ENCODE results near the gene RITA1.

Gene RITA1

DNA sequence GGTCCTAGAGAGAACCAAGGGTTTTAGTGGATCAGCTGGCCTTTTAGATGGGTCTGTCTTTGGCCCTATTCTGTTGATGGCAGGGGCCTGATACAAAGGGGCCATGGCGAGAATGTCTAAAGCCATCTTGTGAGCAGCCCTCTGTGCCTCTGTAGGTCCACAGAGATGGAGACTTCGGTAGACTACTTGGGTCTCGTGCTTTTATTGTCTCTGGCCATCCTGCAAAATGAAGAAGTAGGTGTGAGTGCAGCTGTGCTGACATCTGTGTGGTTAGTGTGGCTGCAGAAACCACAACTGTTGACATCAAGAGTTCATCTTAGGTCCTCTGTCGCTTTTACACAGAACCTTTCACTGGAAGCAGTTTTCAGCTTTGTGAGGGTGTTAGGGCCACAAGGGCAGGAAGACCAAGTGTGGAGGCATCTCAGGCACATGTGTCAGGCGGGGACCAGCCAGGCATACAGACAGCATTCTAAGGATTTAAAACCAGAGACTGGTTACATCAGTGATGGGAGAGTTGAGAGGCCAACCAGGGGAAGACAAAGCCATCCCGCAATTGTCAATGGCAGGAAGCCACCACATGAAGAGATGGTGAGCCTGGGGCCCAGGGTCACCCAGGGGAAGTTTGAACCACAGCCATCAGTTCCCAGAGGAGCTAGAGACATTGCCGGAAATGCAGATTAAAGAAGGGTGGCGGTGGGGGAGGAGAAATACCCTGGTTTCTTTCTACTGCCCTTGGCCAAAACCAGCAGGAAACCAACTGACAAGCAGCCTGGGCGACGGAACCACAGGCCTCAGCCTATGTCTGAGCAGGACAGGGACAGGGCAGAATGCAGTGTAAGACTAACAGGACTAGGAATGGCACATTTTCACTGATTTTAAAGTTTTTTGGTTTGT lies 22.8 kb downstream of the RITA1 start:
- no peak overlapping the region for H3K27ac ChIP-seq
- in situ Hi-C loops (cut with HindIII; ENCODE audit: low pct_ligation_motif_present, low sequenced_read_pairs) = no loop called here
- peak; percentile 23 for DNase-seq

DNA sequence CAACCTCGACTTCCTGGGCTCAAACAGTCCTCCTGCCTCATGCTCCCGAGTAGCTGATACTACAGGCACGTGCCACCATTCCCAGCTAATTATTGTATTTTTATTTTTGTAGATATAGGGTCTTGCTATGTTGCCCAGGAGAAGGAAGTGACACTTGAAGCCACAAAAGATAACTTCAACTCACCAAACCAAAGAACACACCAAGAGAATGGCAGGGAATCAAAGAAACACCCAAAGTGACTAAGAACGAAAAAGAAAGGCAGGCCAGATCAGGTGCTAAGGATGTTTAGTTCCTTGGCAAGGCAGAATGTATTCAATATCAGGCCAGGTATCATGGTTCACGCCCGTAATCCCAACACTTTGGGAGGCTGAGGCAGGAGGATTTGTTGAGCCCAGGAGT lies 25.6 kb downstream of the RITA1 start:
- no peaks in the 10 kb centered on the region for H3K27me3 ChIP-seq (replicated peaks)
- in situ Hi-C loops (cut with HindIII; ENCODE audit: low pct_ligation_motif_present, low sequenced_read_pairs) = no loop called here
- H3K4me3 ChIP-seq (ENCODE audit: low read depth, low read length) = no peak overlapping the region
- H3K36me3 ChIP-seq (replicated peaks) = no peaks in the 10 kb centered on the region
- TF ChIP-seq, protein P1, sequence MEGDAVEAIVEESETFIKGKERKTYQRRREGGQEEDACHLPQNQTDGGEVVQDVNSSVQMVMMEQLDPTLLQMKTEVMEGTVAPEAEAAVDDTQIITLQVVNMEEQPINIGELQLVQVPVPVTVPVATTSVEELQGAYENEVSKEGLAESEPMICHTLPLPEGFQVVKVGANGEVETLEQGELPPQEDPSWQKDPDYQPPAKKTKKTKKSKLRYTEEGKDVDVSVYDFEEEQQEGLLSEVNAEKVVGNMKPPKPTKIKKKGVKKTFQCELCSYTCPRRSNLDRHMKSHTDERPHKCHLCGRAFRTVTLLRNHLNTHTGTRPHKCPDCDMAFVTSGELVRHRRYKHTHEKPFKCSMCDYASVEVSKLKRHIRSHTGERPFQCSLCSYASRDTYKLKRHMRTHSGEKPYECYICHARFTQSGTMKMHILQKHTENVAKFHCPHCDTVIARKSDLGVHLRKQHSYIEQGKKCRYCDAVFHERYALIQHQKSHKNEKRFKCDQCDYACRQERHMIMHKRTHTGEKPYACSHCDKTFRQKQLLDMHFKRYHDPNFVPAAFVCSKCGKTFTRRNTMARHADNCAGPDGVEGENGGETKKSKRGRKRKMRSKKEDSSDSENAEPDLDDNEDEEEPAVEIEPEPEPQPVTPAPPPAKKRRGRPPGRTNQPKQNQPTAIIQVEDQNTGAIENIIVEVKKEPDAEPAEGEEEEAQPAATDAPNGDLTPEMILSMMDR (IDR thresholded peaks at IDR 0.05; ENCODE audit: low read depth, low read length, missing control alignments) = no peak
- no peak for DNase-seq
- H3K27ac ChIP-seq = no peak overlapping the region

More for the DNA sequence above, 22.8 kb downstream of the RITA1 start:
- H3K4me3 ChIP-seq (ENCODE audit: low read depth, low read length) = no peak overlapping the region
- H3K36me3 ChIP-seq (replicated peaks) = no peaks in the 10 kb centered on the region
- no peaks in the 10 kb centered on the region for H3K27me3 ChIP-seq (replicated peaks)
- TF ChIP-seq, protein P1 (IDR thresholded peaks at IDR 0.05; ENCODE audit: low read depth, low read length, missing control alignments) = no peak

DNA sequence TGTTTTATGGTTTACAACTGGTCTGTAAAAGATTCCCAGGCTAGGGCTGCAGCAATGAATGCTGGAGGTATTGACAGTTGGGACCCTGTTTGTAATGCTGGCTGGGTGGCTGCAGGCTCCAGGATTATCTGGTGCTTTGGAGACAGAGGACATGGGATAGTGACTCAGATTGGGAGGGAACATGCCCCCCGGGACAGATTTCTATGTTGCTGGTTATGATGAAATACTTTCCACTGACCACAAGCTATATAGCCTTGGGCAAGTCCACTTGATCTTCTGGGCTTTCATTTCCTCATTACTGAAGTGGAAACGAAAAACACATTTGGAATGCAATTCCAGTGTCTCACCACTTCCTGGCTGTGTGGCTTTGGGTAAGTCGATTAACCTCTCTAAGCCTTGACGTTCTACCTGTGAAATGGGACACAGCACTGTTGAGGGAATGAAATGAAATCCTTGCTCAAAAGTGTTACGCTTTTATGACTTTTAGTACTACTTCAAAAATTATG lies 29.4 kb downstream of the RITA1 start:
- TF ChIP-seq, protein P1 (IDR thresholded peaks at IDR 0.05; ENCODE audit: low read depth, low read length, missing control alignments) = peak; percentile 2
- in situ Hi-C loops (cut with HindIII; ENCODE audit: low pct_ligation_motif_present, low sequenced_read_pairs) = no loop called here
- Histone ChIP-seq H3K27ac (peak overlapping the region; percentile 89), H3K4me3 (ENCODE audit: low read depth, low read length) (no peak overlapping the region), H3K27me3 (replicated peaks) (no peaks in the 10 kb centered on the region), H3K36me3 (replicated peaks) (no peaks in the 10 kb centered on the region)
- peak; percentile 97 for DNase-seq

DNA sequence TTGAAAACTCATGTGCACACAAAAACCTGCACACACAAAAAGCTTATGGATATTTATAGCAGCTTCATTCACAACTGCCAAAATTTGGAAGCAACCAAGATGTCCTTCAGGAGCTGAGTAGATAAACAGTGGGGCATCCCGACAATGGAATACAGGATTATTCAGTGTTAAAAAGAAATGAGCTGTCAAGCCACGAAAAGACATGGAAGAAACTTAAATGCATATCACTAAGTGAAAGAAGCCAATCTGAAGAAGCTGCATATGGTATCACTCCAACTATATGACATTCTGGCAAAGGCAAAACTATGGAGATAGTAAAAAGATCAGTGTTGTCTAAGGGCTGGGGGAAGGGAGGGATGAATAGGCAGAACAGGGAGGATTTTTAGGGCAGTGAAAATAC lies 30.5 kb downstream of the RITA1 start:
- DNase-seq = no peak
- H3K36me3 ChIP-seq (replicated peaks) = no peaks in the 10 kb centered on the region
- no peaks in the 10 kb centered on the region for H3K27me3 ChIP-seq (replicated peaks)
- TF ChIP-seq, protein P1 (IDR thresholded peaks at IDR 0.05; ENCODE audit: low read depth, low read length, missing control alignments) = no peak
- in situ Hi-C loops (cut with HindIII; ENCODE audit: low pct_ligation_motif_present, low sequenced_read_pairs) = no loop called here
- H3K4me3 ChIP-seq (ENCODE audit: low read depth, low read length) = no peak overlapping the region
- peak overlapping the region; percentile 85 for H3K27ac ChIP-seq

DNA sequence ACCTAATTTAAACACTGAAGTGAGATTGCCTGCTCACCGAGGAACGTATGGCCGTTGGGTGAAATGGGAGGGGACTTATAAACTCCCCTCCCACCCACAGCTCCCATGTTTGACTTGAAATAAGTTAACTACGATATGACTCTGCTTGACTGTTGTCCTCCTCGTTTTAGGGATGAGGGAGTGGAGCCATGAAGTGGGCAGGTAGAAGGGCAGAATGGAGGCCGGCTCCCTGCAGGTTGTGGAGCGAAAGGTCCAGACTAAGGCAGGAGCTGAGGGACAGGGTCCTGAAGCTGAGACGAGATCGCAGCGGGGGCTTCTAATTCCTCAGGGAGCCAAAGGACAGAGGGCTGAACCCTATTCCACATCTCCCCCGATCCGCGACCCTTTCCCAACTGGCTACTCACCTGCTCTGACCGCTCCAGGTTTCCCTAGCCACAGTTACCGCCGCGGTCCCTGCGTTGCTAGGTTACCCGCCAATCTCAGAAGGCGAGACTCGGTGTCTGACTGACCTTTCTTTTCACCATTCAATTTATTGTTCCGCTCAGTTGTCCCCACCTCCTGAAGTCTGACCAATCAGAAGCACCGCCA lies 35.2 kb downstream of the RITA1 start:
- Histone ChIP-seq H3K27me3 (replicated peaks) (no peaks in the 10 kb centered on the region), H3K27ac (peak overlapping the region; percentile 77), H3K36me3 (replicated peaks) (no peaks in the 10 kb centered on the region), H3K4me3 (ENCODE audit: low read depth, low read length) (peak overlapping the region; percentile 74)
- in situ Hi-C loops (cut with HindIII; ENCODE audit: low pct_ligation_motif_present, low sequenced_read_pairs) = no loop called here
- TF ChIP-seq, protein P1 (IDR thresholded peaks at IDR 0.05; ENCODE audit: low read depth, low read length, missing control alignments) = no peak
- DNase-seq = no peak

Data from brain microvascular endothelial cell (primary cell).